GM12878 (cell line): ENCODE results near the gene DNAJC27. TPM values are rescaled to one million over a fixed set of nuclear protein-coding genes. Genes with fewer than 3 reads are reported as not detected.

Experiments
- ATAC-seq: fragments of 200-7000 bp; cut with Tn5 transposase; 3 replicates; pipeline ENCODE4 v1.9.1; 2020; ENCODE audit warnings: mild to moderate bottlenecking, moderate library complexity
- BruUV-seq: library from RNA; stranded (reverse); fragments of 400-500 nt; replicated peaks from 2 replicates; lab custom pipeline; 2021; lab: Mats Ljungman, UMichigan
- CTCF ChIA-PET: fragments of 300-600 bp; sonication (Branson Sonifier 250); formaldehyde crosslinking; extraction: SDS; loops from one replicate; lab custom pipeline; 2021; ENCODE audit warnings: inconsistent platforms; lab: Yijun Ruan, JAX
- POLR2A ChIA-PET: fragments of 350-600 bp; formaldehyde crosslinking; extraction: SDS; loops from one replicate; lab custom pipeline; 2021; ENCODE audit warnings: inconsistent platforms; lab: Charles Lee
- RAD21 ChIA-PET: fragments of 300-600 bp; sonication (Branson Sonifier 250); formaldehyde crosslinking; loops from one replicate; lab custom pipeline; 2023; ENCODE audit warnings: antibody characterized with exemption; ENCODE audit not compliant: unreplicated experiment; lab: Charles Lee
- SMC1A ChIA-PET: fragments of 300-600 bp; sonication (Branson Sonifier 250); formaldehyde crosslinking; loops from one replicate; lab custom pipeline; 2023; ENCODE audit not compliant: unreplicated experiment, uncharacterized antibody; lab: Charles Lee
- DNase-seq: peaks from one replicate; pipeline ENCODE4 v3.0.0-alpha.2; 2011; ENCODE audit warnings: low read depth, low spot score
- FAIRE-seq: peaks from 3 replicates; lab custom pipeline; 2011; peaks lifted over from hg19 to GRCh38; lab: Jason Lieb, UNC
- H2AFZ ChIP-seq: 2 replicates; pipeline ENCODE4 v1.6.0; 2011; ENCODE audit warnings: low read depth, low read length, control low read depth; ENCODE audit not compliant: control insufficient read depth
- H3K27ac ChIP-seq: 2 replicates; pipeline ENCODE4 v1.5.1; 2011; ENCODE audit warnings: control low read depth; ENCODE audit not compliant: control insufficient read depth, insufficient read depth
- H3K27me3 ChIP-seq, 2 experiments: replicated peaks in 1 of 2; 2 replicates each; pipeline versions ENCODE4 v1.6.0 to v1.6.1; 2011; ENCODE audit warnings: low read length in 1 of 2; ENCODE audit not compliant: control insufficient read depth in 2 of 2, insufficient read depth in 2 of 2
- H3K36me3 ChIP-seq, 2 experiments: 2 replicates each; pipeline ENCODE4 v1.5.1; 2011; ENCODE audit warnings: low read length in 1 of 2; ENCODE audit not compliant: control insufficient read depth in 2 of 2, insufficient read depth in 2 of 2
- H3K4me1 ChIP-seq: 2 replicates; pipeline ENCODE4 v1.6.1; 2011; ENCODE audit warnings: mild to moderate bottlenecking, low read length, moderate library complexity, mixed read lengths; ENCODE audit not compliant: control insufficient read depth, insufficient read depth
- H3K4me2 ChIP-seq: 2 replicates; pipeline ENCODE4 v1.6.0; 2011; ENCODE audit warnings: control low read depth; ENCODE audit not compliant: control insufficient read depth, insufficient read depth
- H3K4me3 ChIP-seq: fragments of 200-600 bp; sonication (generic); 2 replicates; pipeline ENCODE4 v1.5.1; 2016
- H3K79me2 ChIP-seq: 2 replicates; pipeline ENCODE4 v1.6.0; 2011; ENCODE audit warnings: low read length; ENCODE audit not compliant: control insufficient read depth, insufficient read depth
- H3K9ac ChIP-seq: 2 replicates; pipeline ENCODE4 v1.8.0; 2011; ENCODE audit warnings: low read length, control low read depth, mixed read lengths; ENCODE audit not compliant: control insufficient read depth, insufficient read depth
- H3K9me3 ChIP-seq: replicated peaks from 3 replicates; pipeline ENCODE4 v1.5.1; 2011; ENCODE audit warnings: mild to moderate bottlenecking, low read length; ENCODE audit not compliant: control insufficient read depth, insufficient read depth
- H4K20me1 ChIP-seq: 2 replicates; pipeline ENCODE4 v1.6.0; 2011; ENCODE audit not compliant: control insufficient read depth, insufficient read depth
- ASH2L ChIP-seq: fragments of 300-600, 200-600 bp; sonication (generic); IDR thresholded peaks from 2 replicates; pipeline ENCODE4 v1.6.1; 2017; ENCODE audit warnings: low read depth, mild to moderate bottlenecking, borderline replicate concordance
- DPF2 ChIP-seq: fragments of 450-650 bp; IDR thresholded peaks from 2 replicates; pipeline ENCODE4 v1.6.1; 2017; ENCODE audit warnings: mild to moderate bottlenecking
- EED ChIP-seq: sonication (generic); IDR thresholded peaks from 2 replicates; pipeline ENCODE4 v1.6.1; 2016; ENCODE audit warnings: antibody characterized with exemption, low read depth
- EGR1 ChIP-seq, 2 experiments: IDR thresholded peaks; 1 replicate in 1 of 2; 2 replicates in 1 of 2; pipeline ENCODE4 v1.6.1; 2011 to 2012; ENCODE audit warnings: low read depth in 2 of 2, low read length in 2 of 2, borderline replicate concordance in 1 of 2, mild to moderate bottlenecking in 1 of 2, moderate library complexity in 1 of 2
- JUNB ChIP-seq: IDR thresholded peaks from 2 replicates; pipeline ENCODE4 v1.6.1; 2016; ENCODE audit warnings: antibody characterized with exemption, mild to moderate bottlenecking
- JUND ChIP-seq: IDR thresholded peaks from 2 replicates; pipeline ENCODE4 v1.6.1; 2012; ENCODE audit warnings: low read depth, mild to moderate bottlenecking, low read length, improper control_type of control experiment, moderate library complexity
- KLF5 ChIP-seq: fragments of 450-650 bp; IDR thresholded peaks from 2 replicates; pipeline ENCODE4 v1.6.1; 2014; ENCODE audit warnings: mild to moderate bottlenecking; ENCODE audit not compliant: partially characterized antibody
- NBN ChIP-seq: fragments of 450-650 bp; IDR thresholded peaks from 2 replicates; pipeline ENCODE4 v1.6.1; 2016
- NR2C1 ChIP-seq: fragments of 450-650 bp; IDR thresholded peaks from 2 replicates; pipeline ENCODE4 v1.6.1; 2017; ENCODE audit warnings: antibody characterized with exemption, mild to moderate bottlenecking, moderate library complexity
- RB1 ChIP-seq: fragments of 450-650 bp; formaldehyde crosslinking; IDR thresholded peaks from 2 replicates; pipeline ENCODE4 v1.6.1; 2017; ENCODE audit warnings: mild to moderate bottlenecking, borderline replicate concordance
- SUPT20H ChIP-seq: IDR thresholded peaks from 2 replicates; pipeline ENCODE4 v1.6.1; 2011; ENCODE audit warnings: low read depth, mild to moderate bottlenecking, low read length, moderate library complexity, borderline replicate concordance; ENCODE audit not compliant: control insufficient read depth
- TCF3 ChIP-seq: IDR thresholded peaks from 2 replicates; pipeline ENCODE4 v1.6.1; 2012; ENCODE audit warnings: low read depth, mild to moderate bottlenecking, low read length, borderline replicate concordance; ENCODE audit not compliant: insufficient read depth
- ZNF207 ChIP-seq: fragments of 450-650 bp; IDR thresholded peaks from 2 replicates; pipeline ENCODE4 v1.6.1; 2014; ENCODE audit warnings: antibody characterized with exemption, mild to moderate bottlenecking, borderline replicate concordance
- ZNF384 ChIP-seq: IDR thresholded peaks from 2 replicates; pipeline ENCODE4 v1.6.1; 2012; ENCODE audit warnings: low read depth, mild to moderate bottlenecking, low read length, improper control_type of control experiment, borderline replicate concordance
- ZNF622 ChIP-seq: fragments of 450-650 bp; IDR thresholded peaks from 2 replicates; pipeline ENCODE4 v1.6.1; 2017; ENCODE audit warnings: mild to moderate bottlenecking, inconsistent platforms
- WGBS: methylation state at CpG from one replicate; pipeline ENCODE4 v1.1.6; 2016; ENCODE audit warnings: low lambda C conversion rate; ENCODE audit not compliant: insufficient replicate concordance, insufficient coverage; ENCODE audit errors: missing lambda C conversion rate; 5-methylcytosine and 5-hydroxymethylcytosine counted together
- in situ Hi-C: fragments of 300-500 bp; cut with MboI; formaldehyde crosslinking; loops from 9 replicates; pipeline ENCODE4 v1.14.3; 2018; ENCODE audit warnings: mixed read lengths
- intact Hi-C: fragments of 100-400 bp; cut with micrococcal nuclease; formaldehyde crosslinking; loops from one replicate; pipeline ENCODE4 v1.14.2; 2022; ENCODE audit not compliant: unreplicated experiment
- polyA plus RNA-seq, 11 experiments: library from polyadenylated mRNA; depleted of rRNA in 4 of 11; unstranded in 6 of 11; stranded (reverse) in 5 of 11; fragments of >200 nt; fragmentation: Nextera tagmentation in 4 of 11; fragmentation: Illumina TruSeq in 1 of 11; extraction: Ambion mirVana in 4 of 11; extraction: Trizol in 1 of 11; gene quantifications; 1 replicate in 1 of 11; 2 replicates in 10 of 11; pipeline versions ENCODE4 v1.2.1 to v1.2.3, GENCODE V29; 2011 to 2016; ENCODE audit warnings: inconsistent platforms in 2 of 11, missing spikeins in 2 of 11, low read depth in 1 of 11
- total RNA-seq, 4 experiments: library from RNA; depleted of rRNA in 3 of 4; stranded (reverse); fragments of >200 nt in 3 of 4; fragmentation: Illumina TruSeq in 1 of 4; extraction: Trizol in 1 of 4; gene quantifications; 2 replicates each; pipeline versions ENCODE4 v1.2.1 to v1.2.3, GENCODE V29; 2013 to 2021
- TF ChIP-seq, protein P1 (sequence below): fragments of 450-650 bp; IDR thresholded peaks from 2 replicates; pipeline ENCODE4 v1.6.1; 2017; ENCODE audit warnings: antibody characterized with exemption, mild to moderate bottlenecking, moderate library complexity
- TF ChIP-seq, protein P2 (sequence below), 3 experiments: IDR thresholded peaks in 2 of 3; conservative IDR thresholded peaks in 1 of 3; 2 replicates each; pipeline ENCODE4 v1.5.1; 2011; ENCODE audit warnings: low read depth in 3 of 3, low read length in 3 of 3, mild to moderate bottlenecking in 3 of 3, control low read depth in 2 of 3, moderate library complexity in 2 of 3, inconsistent platforms in 1 of 3, mixed read lengths in 1 of 3; ENCODE audit not compliant: control insufficient read depth in 2 of 3, insufficient read depth in 1 of 3; ENCODE audit errors: extremely low read depth in 1 of 3
- TF ChIP-seq, protein P3 (sequence below): IDR thresholded peaks from 2 replicates; pipeline ENCODE4 v1.6.1; 2011; ENCODE audit warnings: low read depth, mild to moderate bottlenecking, low read length, moderate library complexity, borderline replicate concordance; ENCODE audit errors: extremely low read depth

DNAJC27 gene
- total and polyA plus RNA-seq, 10 of the 15 experiments (the other 5 are each of a cell fraction or from before 2014, with no cell fraction given): 0.95 to 9.6 (median 3.7) TPM

DNA sequence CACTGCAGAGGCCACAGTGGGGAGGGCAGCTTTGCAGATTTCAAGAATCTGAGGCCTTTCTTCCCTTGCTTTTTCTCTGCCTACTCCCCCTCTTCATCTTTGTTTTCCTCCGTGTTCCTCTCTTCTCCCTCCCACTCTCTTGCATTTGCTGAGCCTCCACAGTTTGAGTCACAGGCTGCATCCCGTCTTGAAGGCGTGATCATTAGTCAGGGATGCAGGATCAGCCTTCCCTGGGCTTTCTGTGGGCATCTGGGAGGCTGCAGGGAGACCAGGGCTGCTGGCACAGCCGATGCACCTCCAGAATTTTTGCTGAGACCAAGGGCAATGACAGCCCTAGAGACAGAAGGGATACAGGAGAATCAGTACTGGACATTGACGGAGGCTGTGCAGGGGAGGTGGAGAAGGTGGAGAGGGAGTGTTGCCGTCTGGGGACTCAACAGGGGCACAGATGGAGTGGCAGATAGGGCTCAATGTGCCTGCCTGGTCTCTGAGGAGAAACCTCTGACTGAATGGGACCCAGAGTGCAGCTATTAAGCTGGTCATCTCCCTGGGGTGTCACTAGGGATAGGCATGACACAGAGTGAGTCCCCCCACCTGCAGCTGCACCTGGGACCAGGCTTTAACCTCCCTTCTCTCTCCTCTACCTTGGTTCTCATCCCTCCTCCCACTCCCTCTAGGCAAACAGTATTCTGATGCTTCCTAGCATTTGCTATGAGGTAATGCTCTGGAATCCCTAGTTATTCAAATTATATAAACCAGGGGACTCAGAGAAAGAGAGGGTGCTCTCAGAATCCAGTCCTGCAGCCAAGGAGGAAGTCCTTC lies 29.0 kb upstream of the DNAJC27 start (continued):
- TF ChIP-seq JUND: no peak
- TF ChIP-seq ZNF622: no peak
- no peak for TF ChIP-seq ZNF207
- no peak for TF ChIP-seq ZNF384
- TF ChIP-seq, protein P1, sequence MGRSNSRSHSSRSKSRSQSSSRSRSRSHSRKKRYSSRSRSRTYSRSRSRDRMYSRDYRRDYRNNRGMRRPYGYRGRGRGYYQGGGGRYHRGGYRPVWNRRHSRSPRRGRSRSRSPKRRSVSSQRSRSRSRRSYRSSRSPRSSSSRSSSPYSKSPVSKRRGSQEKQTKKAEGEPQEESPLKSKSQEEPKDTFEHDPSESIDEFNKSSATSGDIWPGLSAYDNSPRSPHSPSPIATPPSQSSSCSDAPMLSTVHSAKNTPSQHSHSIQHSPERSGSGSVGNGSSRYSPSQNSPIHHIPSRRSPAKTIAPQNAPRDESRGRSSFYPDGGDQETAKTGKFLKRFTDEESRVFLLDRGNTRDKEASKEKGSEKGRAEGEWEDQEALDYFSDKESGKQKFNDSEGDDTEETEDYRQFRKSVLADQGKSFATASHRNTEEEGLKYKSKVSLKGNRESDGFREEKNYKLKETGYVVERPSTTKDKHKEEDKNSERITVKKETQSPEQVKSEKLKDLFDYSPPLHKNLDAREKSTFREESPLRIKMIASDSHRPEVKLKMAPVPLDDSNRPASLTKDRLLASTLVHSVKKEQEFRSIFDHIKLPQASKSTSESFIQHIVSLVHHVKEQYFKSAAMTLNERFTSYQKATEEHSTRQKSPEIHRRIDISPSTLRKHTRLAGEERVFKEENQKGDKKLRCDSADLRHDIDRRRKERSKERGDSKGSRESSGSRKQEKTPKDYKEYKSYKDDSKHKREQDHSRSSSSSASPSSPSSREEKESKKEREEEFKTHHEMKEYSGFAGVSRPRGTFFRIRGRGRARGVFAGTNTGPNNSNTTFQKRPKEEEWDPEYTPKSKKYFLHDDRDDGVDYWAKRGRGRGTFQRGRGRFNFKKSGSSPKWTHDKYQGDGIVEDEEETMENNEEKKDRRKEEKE: no peak
- no peak for TF ChIP-seq EED

DNA sequence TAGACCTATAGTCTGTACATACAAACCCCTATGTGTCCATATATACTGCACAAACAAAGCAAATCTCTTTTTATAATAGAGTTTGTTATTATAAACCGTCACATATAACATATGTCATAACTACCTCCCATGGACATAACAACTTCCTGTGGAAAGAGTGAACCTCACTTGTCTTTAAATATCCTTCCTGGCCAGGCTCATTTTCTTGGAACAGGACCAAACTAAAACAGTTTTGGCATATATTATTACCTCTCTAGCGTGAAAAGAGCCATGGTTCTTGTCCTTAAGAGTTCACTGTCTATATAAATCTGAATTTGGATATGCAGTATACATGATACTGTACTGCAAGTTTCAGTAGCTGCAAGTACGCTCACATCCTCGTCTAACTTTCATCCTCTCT lies 28.3 kb upstream of the DNAJC27 start:
- no peaks in the 10 kb centered on the region for H3K36me3 ChIP-seq
- no peak for FAIRE-seq
- H3K27me3 ChIP-seq: no peaks in the 10 kb centered on the region; a peak in 1 of 4 replicates
- DNase-seq: no peak
- POLR2A ChIA-PET: no interaction called here
- SMC1A ChIA-PET: no interaction called here
- H3K9me3 ChIP-seq: no peaks in the 10 kb centered on the region
- no peak overlapping the region for H2AFZ ChIP-seq
- H3K27ac ChIP-seq: no peak overlapping the region
- H3K9ac ChIP-seq: no peak overlapping the region
- CTCF ChIA-PET: no interaction called here
- no peak for ATAC-seq
- H3K79me2 ChIP-seq: no peaks in the 10 kb centered on the region
- BruUV-seq: no TSS peak
- 12% methylated on average over 4 of the region's 4 CpGs for WGBS
- H3K4me2 ChIP-seq: no peak overlapping the region
- intact Hi-C loops (no loop called here), in situ Hi-C loops (no loop called here)
- no peaks in the 10 kb centered on the region for H4K20me1 ChIP-seq
- RAD21 ChIA-PET: interaction anchor here (0.6 kb wide), 1 partner anchor 576 kb away, joined by 4 read pairs; no protein-coding TSS in a partner anchor
- no peaks in the 10 kb centered on the region for H3K4me1 ChIP-seq
- no peak overlapping the region for H3K4me3 ChIP-seq
- TF ChIP-seq NBN (no peak), NR2C1 (no peak), DPF2 (no peak), SUPT20H (no peak), EGR1 (IDR thresholded peaks at IDR 0.05; ENCODE audit: borderline replicate concordance in 1 of 2, low read depth in 2 of 2, low read length in 2 of 2) (no peak), ZNF622 (no peak), KLF5 (no peak), JUNB (no peak), ASH2L (no peak), RB1 (no peak), TCF3 (no peak)
- TF ChIP-seq, protein P2, sequence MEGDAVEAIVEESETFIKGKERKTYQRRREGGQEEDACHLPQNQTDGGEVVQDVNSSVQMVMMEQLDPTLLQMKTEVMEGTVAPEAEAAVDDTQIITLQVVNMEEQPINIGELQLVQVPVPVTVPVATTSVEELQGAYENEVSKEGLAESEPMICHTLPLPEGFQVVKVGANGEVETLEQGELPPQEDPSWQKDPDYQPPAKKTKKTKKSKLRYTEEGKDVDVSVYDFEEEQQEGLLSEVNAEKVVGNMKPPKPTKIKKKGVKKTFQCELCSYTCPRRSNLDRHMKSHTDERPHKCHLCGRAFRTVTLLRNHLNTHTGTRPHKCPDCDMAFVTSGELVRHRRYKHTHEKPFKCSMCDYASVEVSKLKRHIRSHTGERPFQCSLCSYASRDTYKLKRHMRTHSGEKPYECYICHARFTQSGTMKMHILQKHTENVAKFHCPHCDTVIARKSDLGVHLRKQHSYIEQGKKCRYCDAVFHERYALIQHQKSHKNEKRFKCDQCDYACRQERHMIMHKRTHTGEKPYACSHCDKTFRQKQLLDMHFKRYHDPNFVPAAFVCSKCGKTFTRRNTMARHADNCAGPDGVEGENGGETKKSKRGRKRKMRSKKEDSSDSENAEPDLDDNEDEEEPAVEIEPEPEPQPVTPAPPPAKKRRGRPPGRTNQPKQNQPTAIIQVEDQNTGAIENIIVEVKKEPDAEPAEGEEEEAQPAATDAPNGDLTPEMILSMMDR (IDR thresholded peaks at IDR 0.05 in 2 of 3, conservative IDR thresholded peaks at IDR 0.05 in 1 of 3; ENCODE audit: control insufficient read depth in 2 of 3, extremely low read depth in 1 of 3, insufficient read depth in 1 of 3, low read depth in 3 of 3, low read length in 3 of 3): no peak
- TF ChIP-seq, protein P3, sequence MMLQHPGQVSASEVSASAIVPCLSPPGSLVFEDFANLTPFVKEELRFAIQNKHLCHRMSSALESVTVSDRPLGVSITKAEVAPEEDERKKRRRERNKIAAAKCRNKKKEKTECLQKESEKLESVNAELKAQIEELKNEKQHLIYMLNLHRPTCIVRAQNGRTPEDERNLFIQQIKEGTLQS: no peak
